MV-4-11 (cell line): ENCODE results near the gene PNLDC1.
"Not testable (repeated sequence)": the region's sequence is repeated elsewhere in the genome, so short reads cannot be mapped to it uniquely, and the experiment has no call there.

Experiments
- DNase-seq: peaks from one replicate; lab custom pipeline; 2025; lab: John Stamatoyannopoulos, UW

Gene PNLDC1

GRCh38 chr6:159821122-159821521 is 21.0 kb downstream of the PNLDC1 start:
- peak; percentile 47 for DNase-seq

GRCh38 chr6:159821726-159822125 is 21.6 kb downstream of the PNLDC1 start:
- DNase-seq: no peak

- no peak for DNase-seq
These were observed 23.9 kb downstream of the PNLDC1 start for GRCh38 chr6:159823953-159824352.

- not testable (repeated sequence) for DNase-seq
These were observed 24.6 kb downstream of the PNLDC1 start for GRCh38 chr6:159824690-159825089.

GRCh38 chr6:159826004-159826403 is 25.9 kb downstream of the PNLDC1 start:
- DNase-seq: no peak

GRCh38 chr6:159826968-159827647 is 27.0 kb downstream of the PNLDC1 start:
- DNase-seq: no peak

GRCh38 chr6:159828074-159828473 is 28.0 kb downstream of the PNLDC1 start:
- DNase-seq: no peak

- DNase-seq: peak; percentile 85
These were observed 29.4 kb downstream of the PNLDC1 start for GRCh38 chr6:159829526-159829925.

- no peak for DNase-seq
These were observed 30.7 kb downstream of the PNLDC1 start for GRCh38 chr6:159830501-159831372.

GRCh38 chr6:159831373-159831679 is 31.2 kb downstream of the PNLDC1 start:
- no peak for DNase-seq

- no peak for DNase-seq
These were observed 32.9 kb downstream of the PNLDC1 start for GRCh38 chr6:159832946-159833345.

- DNase-seq: no peak
These were observed 33.5 kb downstream of the PNLDC1 start for GRCh38 chr6:159833556-159833955.

GRCh38 chr6:159833997-159834603 is 34.0 kb downstream of the PNLDC1 start:
- DNase-seq: no peak

- DNase-seq: no peak
These were observed 36.8 kb downstream of the PNLDC1 start for GRCh38 chr6:159836718-159837490.

GRCh38 chr6:159837511-159837910 is 37.4 kb downstream of the PNLDC1 start:
- DNase-seq: no peak

- DNase-seq: no peak
These were observed 38.1 kb downstream of the PNLDC1 start for GRCh38 chr6:159838020-159838744.

GRCh38 chr6:159842035-159842434 is 42.0 kb downstream of the PNLDC1 start:
- no peak for DNase-seq

- DNase-seq: no peak
These were observed 44.9 kb downstream of the PNLDC1 start for GRCh38 chr6:159844737-159845645.

- DNase-seq: not testable (repeated sequence)
These were observed 48.5 kb downstream of the PNLDC1 start for GRCh38 chr6:159848552-159848951.

- DNase-seq: not testable (repeated sequence)
These were observed 49.8 kb downstream of the PNLDC1 start for GRCh38 chr6:159849851-159850250.
